Left hindlimb (tissue), 1 donor: ENCODE results near the gene MPRIP.
"Not testable (repeated sequence)": the region's sequence is repeated elsewhere in the genome, so short reads cannot be mapped to it uniquely, and the experiment has no call there.

ENCODE experiments used
- DNase-seq: peaks from one replicate; pipeline ENCODE4 v3.0.0-alpha.2; 2018

The MPRIP gene

DNA sequence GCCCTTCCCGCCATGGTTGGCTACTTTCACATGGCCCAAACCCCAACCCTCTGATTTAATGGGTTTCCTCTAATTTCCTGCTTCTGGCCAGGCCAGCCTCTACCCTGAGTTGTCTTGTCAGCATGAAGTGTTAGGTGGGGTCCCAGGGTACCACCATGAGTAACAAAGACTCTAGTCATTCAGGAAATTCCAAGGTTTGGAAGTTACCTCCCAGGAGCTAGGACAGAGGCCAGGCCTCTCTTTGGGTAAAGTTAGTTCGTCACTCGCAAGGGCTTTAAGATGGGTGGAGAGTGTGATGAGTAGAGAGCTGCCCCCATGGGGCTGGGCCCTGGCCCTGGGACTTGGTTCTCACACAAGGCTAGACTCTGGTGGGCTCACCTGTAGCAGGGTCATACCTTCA is 109.3 kb downstream of the MPRIP start:
- no peak for DNase-seq

DNA sequence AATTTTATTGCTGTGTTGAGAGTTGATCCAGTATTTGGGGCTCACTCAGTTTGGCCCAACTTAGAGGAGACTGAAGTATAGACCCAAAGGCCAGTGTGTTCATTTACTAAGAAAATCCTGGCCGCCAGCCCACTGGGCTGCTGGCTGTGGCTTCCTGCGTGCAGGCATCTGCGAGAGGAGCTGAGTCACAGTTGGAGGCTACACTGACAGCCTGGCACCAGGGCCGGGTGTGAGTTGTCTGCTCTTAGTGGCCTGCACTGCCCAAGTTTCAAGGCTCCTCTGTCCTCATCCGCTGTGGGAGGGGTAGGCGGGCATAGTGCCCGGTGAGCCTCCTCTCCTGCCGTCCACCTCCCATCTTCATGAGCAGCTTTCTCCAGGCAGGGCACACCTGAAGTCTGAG is 109.7 kb downstream of the MPRIP start:
- DNase-seq: peak; percentile 62

DNA sequence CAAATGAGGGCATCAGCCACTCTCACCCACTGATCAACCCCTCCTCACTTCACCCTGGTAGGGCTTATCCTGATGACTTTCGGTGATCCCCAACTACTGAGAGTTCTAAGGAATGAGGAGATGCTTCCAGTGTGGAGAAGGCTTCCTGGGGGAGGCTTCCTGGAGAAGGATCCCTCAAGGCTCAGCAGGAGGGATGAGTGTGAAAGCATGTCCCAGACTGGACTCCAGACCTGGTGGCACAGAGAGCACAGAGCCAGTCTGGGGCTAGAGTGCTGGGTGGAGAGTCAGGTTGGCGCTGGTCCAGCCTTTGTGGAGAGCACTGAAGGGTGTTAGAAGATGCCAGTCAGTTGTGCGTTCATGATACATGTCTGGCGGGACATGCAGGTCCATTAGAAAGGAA is 110.1 kb downstream of the MPRIP start:
- no peak for DNase-seq

DNA sequence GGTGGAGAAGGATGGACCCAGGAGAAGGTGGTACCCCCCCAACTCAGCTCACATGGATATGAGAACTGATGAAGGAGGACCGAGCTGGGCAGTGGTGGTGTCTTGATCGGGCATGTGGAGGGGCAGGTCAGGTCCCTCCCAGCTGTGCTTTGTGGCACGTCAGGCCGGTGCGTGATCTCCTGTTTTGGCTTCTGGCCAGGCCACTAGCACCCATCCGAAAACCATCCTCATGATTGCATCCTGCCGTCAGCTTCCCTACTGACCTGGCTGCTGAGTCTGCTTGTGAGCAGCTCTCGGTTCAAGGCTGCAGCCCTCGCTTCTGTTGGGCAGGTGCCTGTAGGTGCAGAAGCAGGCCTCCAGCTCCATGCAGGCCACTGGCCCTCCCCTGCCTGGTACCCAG is 110.8 kb downstream of the MPRIP start:
- DNase-seq: no peak

GRCh38 chr17:17153709-17154108 is 111.5 kb downstream of the MPRIP start:
- DNase-seq: no peak

DNA sequence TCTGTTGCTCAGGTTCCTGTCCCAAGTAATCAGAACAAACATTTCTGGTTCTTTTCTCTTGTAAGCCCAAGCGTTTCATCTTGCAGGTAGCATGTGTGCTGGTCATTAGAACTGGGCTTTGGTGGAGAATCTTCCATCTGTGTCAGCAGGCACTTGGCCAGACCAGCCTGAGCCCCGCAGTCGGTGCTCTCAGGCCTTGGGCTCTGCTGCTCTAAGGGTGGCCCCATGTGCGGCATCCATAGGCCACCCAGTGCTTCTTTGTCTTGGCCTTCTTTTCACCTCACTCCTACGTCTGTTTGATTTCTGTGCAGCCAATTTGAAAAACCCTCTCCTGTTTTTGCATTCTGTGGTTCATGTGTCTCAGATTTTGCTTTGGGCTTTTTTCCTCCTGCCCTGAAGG is 112.3 kb downstream of the MPRIP start:
- no peak for DNase-seq

DNA sequence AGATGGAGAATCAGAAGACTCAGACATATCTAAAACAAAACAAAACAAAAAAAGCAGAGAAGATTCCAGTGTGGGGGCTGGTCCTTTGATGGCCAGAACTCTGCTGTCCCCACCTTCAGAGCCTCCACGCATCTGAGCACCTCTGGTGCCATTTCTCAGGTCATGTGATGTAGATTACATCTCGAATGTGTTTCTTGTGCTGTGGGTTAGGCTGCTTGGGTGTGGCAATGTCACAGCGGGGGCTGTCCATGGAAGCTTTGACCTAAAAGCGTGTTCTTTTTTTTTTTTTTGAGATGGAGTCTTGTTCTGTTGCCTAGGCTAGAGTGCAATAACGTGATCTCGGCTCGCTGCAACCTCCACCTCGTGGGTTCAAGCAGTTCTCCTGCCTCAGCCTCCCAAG is 112.7 kb downstream of the MPRIP start:
- DNase-seq: no peak

GRCh38 chr17:17155568-17155967 is 113.3 kb downstream of the MPRIP start:
- no peak for DNase-seq

DNA sequence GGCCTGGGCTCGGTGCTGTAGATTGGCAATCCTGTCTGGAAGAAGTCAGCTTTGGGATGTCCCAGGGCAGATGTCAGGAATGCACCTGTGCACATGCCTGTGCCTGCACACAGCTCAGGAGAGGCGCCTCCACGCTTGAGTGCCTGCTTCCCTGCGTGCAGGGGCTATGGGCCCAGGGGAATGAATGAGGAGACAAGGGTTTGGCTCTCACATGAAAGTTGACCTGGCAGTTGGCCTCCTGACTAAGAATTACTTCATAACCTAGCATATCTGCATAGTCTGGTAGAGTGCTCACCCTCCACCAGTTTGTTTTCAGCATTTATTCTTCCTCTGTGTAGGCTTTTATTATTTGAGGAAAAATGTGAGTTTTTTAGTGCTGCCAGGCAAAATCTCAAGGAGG is 113.8 kb downstream of the MPRIP start:
- DNase-seq: no peak

GRCh38 chr17:17156511-17156910 is 114.3 kb downstream of the MPRIP start:
- DNase-seq: no peak

DNA sequence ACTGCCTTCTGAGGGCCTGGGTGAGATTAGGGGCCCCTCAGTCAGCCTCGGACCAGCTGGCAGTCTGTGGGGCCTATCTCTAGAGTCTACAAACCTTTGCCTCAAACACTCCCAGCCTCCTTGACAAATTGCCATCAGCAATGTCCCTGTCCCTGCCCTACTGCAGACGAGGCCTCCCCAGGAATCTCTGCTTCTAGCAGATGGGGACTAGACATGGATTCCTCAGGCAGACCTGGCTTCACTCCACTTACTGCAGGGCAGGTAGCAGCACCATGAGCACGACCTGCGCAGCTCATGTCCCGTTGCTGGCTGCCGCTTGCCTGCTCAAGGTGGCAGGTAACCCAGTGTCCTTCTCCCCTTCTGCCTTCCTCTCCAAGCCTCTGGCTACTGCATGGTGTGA is 114.8 kb downstream of the MPRIP start:
- DNase-seq: no peak

GRCh38 chr17:17158506-17158905 is 116.2 kb downstream of the MPRIP start:
- not testable (repeated sequence) for DNase-seq

DNA sequence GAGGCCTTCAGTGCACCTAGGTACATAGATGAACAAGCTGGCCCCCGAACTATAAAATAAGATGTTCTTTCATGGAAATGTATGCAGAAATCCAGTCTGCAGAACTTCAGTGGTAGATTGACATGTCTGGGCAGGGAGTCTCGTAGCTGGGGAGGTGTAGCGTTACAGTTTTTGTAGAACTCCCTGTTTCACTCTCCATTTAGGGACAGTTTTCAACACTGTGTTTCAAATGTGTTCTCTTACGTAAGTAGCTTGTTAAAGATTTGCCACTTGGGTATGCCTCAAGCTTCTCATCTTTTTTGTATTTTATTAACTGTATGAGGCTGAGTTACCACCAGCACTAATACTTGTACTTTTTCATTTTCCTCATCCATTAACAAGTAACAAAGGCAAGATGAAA is 117.3 kb downstream of the MPRIP start:
- no peak for DNase-seq

GRCh38 chr17:17161121-17161520 is 118.9 kb downstream of the MPRIP start:
- no peak for DNase-seq

DNA sequence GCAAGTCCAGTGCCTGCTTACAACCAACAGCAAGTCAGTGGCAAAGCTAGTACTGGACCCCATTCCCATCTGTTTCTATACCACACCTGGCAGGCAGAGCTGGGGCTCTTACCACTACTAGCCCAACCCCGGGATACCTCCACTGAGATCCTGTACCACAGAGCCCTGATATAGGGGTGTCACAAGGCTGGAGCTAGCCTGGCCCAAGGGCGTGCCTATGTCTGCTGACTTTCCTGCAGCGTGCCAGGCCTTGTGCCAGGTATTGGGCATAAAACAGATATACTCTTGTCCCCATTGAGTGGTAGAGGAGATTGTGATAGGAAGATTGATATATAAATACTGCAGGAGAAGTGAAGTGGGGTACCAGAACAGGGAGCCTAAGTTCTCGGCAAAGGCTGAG is 119.5 kb downstream of the MPRIP start:
- DNase-seq: no peak

DNA sequence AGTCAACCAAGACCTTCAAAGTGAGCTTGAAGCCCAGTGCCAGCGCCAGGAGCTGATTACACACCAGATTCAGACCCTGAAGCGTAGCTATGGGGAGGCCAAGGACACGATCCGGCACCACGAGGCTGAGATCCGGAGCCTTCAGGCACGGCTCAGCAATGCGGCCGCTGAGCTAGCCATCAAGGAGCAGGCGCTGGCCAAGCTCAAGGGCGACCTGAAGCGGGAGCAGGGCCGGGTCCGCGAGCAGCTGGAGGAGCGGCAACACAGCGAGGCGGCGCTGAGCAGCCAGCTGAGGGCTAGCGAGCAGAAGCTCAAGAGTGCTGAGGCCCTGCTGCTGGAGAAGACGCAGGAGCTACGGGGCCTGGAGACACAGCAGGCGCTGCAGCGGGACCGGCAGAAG is 121.9 kb downstream of the MPRIP start:
- no peak for DNase-seq

- no peak for DNase-seq
Observed at GRCh38 chr17:17164676-17165075, 122.4 kb downstream of the MPRIP start.

DNA sequence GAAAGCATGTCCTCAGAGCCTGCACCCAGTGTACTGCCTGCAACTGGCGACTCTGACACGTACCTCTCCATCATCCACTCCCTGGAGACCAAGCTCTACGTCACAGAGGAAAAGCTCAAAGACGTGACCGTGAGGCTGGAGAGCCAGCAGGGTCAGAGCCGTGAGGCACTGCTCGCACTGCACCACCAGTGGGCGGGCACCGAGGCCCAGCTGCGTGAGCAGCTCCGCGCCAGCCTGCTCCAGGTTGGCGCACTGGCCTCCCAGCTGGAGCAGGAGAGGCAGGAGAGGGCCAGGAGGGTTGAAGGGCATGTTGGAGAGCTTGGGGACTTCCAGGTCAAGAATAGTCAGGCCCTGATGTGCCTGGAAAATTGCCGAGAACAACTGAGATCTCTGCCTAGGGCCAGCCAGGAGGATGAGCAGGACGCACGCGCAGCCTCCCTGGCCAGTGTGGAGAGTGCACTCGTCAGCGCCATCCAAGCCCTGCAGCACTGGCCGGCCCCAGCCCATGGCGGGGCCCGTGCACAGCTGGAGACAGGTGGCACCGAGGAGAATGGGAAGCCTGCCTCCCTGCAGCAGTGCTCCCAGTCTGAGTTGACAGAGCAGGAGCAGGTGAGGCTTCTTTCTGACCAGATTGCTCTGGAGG is 123.5 kb downstream of the MPRIP start:
- DNase-seq: no peak

DNA sequence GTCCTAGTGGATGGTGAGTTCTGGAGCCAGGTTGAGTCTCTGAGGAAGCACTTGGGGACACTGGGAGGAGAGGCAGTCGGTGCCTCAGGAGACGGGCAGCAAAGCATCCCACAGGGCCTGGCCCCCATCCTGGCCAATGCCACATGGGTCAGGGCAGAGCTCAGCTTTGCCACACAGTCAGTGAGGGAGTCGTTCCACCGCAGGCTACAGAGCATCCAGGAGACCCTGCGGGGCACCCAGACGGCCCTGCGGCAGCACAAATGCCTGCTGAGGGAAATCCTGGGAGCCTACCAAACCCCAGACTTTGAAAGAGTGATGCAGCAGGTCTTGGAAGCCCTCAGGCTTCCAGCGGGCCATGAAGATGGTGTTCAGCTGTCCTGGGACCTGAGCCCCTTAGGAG is 124.2 kb downstream of the MPRIP start:
- no peak for DNase-seq

DNA sequence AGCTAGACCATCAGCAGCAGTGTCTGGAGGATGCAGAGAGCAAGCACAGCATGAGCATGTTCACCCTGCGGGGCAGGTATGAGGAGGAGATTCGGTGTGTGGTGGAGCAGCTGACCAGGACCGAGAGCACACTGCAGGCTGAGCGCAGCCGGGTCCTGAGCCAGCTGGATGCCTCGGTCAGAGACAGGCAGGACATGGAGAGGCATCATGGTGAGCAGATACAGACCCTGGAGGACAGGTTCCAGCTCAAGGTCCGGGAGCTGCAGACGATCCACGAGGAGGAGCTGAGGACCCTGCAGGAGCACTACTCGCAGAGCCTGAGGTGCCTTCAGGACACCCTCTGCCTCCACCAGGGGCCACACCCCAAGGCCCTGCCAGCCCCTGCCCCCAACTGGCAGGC is 125.1 kb downstream of the MPRIP start:
- no peak for DNase-seq

DNA sequence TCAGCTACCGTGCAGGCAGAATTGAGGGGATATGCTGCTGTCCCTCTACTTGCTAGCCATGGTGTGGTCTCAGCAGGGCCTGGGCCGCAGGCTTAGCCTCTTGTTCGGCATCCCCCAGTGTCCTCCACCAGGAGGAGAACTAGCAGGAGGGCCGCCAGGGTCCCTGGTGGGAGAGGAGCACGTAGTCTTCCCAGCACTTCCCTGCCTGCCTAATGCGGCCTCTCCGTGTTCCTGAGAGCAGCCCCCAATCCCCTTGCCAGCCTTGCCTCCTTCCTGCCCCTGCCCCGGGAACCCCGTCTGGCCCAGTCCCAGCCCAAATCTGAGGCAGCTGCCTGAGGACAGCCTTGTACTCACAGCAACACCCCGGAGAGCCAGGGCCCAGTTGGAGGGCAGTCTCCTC is 125.7 kb downstream of the MPRIP start:
- DNase-seq: no peak

- no peak for DNase-seq
Observed at GRCh38 chr17:17168401-17168800, 126.1 kb downstream of the MPRIP start.

DNA sequence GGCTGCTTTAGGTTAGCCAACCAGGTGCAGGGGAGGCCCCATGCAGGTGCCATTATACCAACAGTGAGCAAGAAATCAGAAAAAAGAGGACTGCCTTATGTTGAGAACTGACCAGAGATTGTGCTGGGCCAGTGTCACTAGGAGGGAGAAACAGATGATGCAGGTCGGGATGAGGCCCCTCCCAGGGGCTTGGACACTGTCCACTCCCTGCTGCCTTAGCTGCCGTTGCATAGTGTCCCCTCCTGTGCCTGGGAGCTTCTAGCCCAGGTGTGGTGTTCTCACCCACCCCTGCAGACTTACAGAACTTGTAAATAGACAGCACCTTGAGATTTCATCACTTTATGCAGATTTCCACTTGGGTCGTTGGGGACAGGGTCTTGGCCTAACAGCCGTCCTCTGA is 127.1 kb downstream of the MPRIP start:
- DNase-seq: no peak

- DNase-seq: peak; percentile 13
Observed at GRCh38 chr17:17170346-17170985, 128.2 kb downstream of the MPRIP start.

GRCh38 chr17:17171186-17171585 is 128.9 kb downstream of the MPRIP start:
- no peak for DNase-seq
